RWPE2 (cell line): Measurements from ENCODE around the gene PRR23B.

Experiments
- ATAC-seq: fragments of 200-7000 bp; cut with Tn5 transposase; 3 replicates; pipeline ENCODE4 v1.9.1; 2021; ENCODE audit warnings: low read depth
- DNase-seq: peaks from one replicate; pipeline ENCODE4 v3.0.0-alpha.2; 2020; ENCODE audit warnings: low spot score
- H3K27ac ChIP-seq: fragments of 450-650 bp; 2 replicates; pipeline ENCODE4 v1.5.1; 2017; ENCODE audit warnings: mild to moderate bottlenecking; ENCODE audit not compliant: poor library complexity, severe bottlenecking
- H3K27me3 ChIP-seq: fragments of 250-450 bp; sonication (Bioruptor Pico); 2 replicates; pipeline ENCODE4 v1.5.1; 2021; ENCODE audit warnings: mild to moderate bottlenecking, moderate library complexity; ENCODE audit not compliant: insufficient read depth, poor library complexity, severe bottlenecking
- H3K36me3 ChIP-seq: fragments of 250-450 bp; sonication (Bioruptor Pico); 2 replicates; pipeline ENCODE4 v1.5.1; 2020; ENCODE audit warnings: low read depth, mild to moderate bottlenecking, moderate library complexity
- H3K4me1 ChIP-seq: fragments of 250-450 bp; sonication (Bioruptor Pico); 2 replicates; pipeline ENCODE4 v1.5.1; 2021; ENCODE audit warnings: mild to moderate bottlenecking, moderate library complexity; ENCODE audit not compliant: insufficient read depth, poor library complexity, severe bottlenecking
- H3K4me3 ChIP-seq: fragments of 250-450 bp; sonication (Bioruptor Pico); 2 replicates; pipeline ENCODE4 v1.5.1; 2021; ENCODE audit warnings: mild to moderate bottlenecking, moderate library complexity; ENCODE audit not compliant: severe bottlenecking
- H3K9me3 ChIP-seq: fragments of 250-450 bp; sonication (Bioruptor Pico); 2 replicates; pipeline ENCODE4 v1.5.1; 2021; ENCODE audit warnings: mild to moderate bottlenecking, moderate library complexity; ENCODE audit not compliant: severe bottlenecking
- TF ChIP-seq, protein P1 (sequence below): fragments of 450-650 bp; IDR thresholded peaks from one replicate; pipeline ENCODE4 v1.5.1; 2017; ENCODE audit warnings: mild to moderate bottlenecking, moderate library complexity; ENCODE audit not compliant: poor library complexity, severe bottlenecking

PRR23B gene

GRCh38 chr3:139020036-139020867 lies 474 bp downstream of the PRR23B start:
- no peak for DNase-seq
- Histone ChIP-seq H3K36me3 (no peaks in the 10 kb centered on the region), H3K27ac (no peak overlapping the region), H3K27me3 (no peaks in the 10 kb centered on the region), H3K4me3 (no peak overlapping the region), H3K4me1 (no peaks in the 10 kb centered on the region), H3K9me3 (no peaks in the 10 kb centered on the region)
- ATAC-seq: no peak
- TF ChIP-seq, protein P1, sequence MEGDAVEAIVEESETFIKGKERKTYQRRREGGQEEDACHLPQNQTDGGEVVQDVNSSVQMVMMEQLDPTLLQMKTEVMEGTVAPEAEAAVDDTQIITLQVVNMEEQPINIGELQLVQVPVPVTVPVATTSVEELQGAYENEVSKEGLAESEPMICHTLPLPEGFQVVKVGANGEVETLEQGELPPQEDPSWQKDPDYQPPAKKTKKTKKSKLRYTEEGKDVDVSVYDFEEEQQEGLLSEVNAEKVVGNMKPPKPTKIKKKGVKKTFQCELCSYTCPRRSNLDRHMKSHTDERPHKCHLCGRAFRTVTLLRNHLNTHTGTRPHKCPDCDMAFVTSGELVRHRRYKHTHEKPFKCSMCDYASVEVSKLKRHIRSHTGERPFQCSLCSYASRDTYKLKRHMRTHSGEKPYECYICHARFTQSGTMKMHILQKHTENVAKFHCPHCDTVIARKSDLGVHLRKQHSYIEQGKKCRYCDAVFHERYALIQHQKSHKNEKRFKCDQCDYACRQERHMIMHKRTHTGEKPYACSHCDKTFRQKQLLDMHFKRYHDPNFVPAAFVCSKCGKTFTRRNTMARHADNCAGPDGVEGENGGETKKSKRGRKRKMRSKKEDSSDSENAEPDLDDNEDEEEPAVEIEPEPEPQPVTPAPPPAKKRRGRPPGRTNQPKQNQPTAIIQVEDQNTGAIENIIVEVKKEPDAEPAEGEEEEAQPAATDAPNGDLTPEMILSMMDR: no peak

DNA sequence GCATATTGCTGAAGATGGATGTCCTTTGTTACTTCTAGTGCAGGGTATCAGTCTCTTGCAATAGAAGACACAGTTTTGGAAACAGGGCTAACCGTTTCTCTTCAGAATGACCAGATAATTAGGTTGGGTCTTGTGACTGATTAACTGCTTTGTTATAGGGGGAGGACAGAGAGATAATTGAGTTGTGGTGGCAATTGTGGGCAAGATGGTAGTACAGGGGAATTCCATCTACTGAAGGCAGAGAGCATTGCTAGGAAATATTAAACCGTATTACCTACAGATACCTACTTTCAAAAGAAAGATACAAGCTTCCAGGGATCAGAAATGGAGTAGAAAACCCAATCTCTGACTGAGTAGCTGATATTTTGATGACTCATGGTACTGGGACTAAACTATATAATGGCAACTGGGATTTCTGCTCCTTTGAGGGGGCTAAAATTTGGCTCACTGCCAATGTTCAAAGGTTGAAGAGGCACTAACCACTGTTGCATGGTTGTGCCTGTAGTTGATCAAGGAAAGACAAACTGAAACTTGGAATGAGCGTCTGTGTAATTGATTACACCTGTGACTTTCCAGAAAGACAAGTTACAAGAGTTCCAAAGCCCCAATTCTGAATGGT lies 4.2 kb downstream of the PRR23B start:
- TF ChIP-seq, protein P1: no peak
- Histone ChIP-seq H3K4me3 (no peak overlapping the region), H3K9me3 (no peaks in the 10 kb centered on the region), H3K27me3 (peaks cover 3% of the 10 kb centered on the region), H3K36me3 (no peaks in the 10 kb centered on the region), H3K27ac (no peak overlapping the region), H3K4me1 (no peaks in the 10 kb centered on the region)
- no peak for ATAC-seq
- DNase-seq: no peak

DNA sequence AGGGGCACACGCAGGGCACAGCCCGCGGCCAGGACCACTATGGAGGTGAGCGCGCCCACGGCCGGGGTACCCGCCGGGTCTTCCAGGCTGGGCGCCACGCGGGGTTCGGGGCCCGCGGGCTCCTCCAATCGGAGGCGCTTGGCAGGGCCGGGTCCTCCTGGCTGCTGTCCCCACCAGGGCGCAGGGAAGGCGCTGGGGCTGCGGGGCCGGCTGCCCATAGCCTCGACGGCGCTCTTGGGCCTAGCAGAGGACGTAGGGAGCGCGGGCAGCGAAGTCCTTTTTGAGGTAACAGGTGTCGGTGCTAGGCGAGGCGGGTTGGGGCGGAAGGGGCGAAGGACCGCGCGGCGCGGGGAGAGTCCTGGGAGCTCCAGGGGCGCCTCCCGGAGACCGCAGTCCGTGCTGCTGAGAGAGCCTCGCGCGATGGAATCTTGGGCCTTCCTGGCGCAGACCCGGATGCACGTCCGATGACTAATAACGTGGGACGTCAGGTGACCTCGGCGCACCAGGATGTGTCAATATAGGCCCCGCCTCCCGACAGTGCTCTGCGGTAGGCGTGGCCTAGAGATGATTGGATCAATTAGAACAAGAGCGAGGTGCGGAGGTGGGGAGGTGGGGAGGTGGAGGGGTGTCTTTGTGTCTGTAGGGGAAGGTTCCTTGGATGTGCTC lies 14.5 kb downstream of the PRR23B start, which contains the start of gene PRR23A:
PRR23A (minus strand) TSS at position 218 of the 666 bp plus-strand sequence; CDS start at position 218, 0 bp downstream.
- TF ChIP-seq, protein P1: no peak
- ATAC-seq (no peak), DNase-seq (no peak)
- H3K36me3 ChIP-seq: no peaks in the 10 kb centered on the region
- no peaks in the 10 kb centered on the region for H3K27me3 ChIP-seq
- H3K9me3 ChIP-seq: peaks cover 3% of the 10 kb centered on the region
- no peak within 1 kb of the TSS for H3K4me3 ChIP-seq
- no peaks in the 10 kb centered on the region for H3K4me1 ChIP-seq
- no peak within 1 kb of the TSS for H3K27ac ChIP-seq

GRCh38 chr3:139005356-139005993 lies 15.3 kb downstream of the PRR23B start:
- H3K9me3 ChIP-seq: peaks cover 3% of the 10 kb centered on the region

More at GRCh38 chr3:139005356-139005993, 15.3 kb downstream of the PRR23B start:
- ATAC-seq (no peak), DNase-seq (no peak)
- H3K36me3 ChIP-seq: no peaks in the 10 kb centered on the region
- H3K4me3 ChIP-seq: no peak overlapping the region
- no peaks in the 10 kb centered on the region for H3K4me1 ChIP-seq
- no peak overlapping the region for H3K27ac ChIP-seq
- H3K27me3 ChIP-seq: no peaks in the 10 kb centered on the region
- TF ChIP-seq, protein P1: no peak
